ENCODE results near the gene FHOD3. TPM values are rescaled to one million over a fixed set of nuclear protein-coding genes. Genes with fewer than 3 reads are reported as not detected.

The FHOD3 gene
- total and polyA plus RNA-seq, 2 of the 4 experiments (the other 2 are of a cell fraction), result 14.6 to 16.0 TPM

- Histone ChIP-seq H4K20me1 (ENCODE audit: insufficient read depth, low read length) (0 out of 2 replicates have a peak, but pooled peaks cover 6% of the 10 kb centered on the region), H3K79me1 (ENCODE audit: low read depth in 1 of 2, low read length in 2 of 2) (no peaks in the 10 kb centered on the region; a peak in 1 of 4 replicates), H2BK5ac (ENCODE audit: low read depth, low read length, poor library complexity, severe bottlenecking) (no peak overlapping the region), H2BK20ac (ENCODE audit: low read depth, low read length) (no peak overlapping the region), H4K91ac (ENCODE audit: insufficient read depth, low read depth, low read length) (no peak overlapping the region), H3K36me3 (ENCODE audit: control insufficient read depth, insufficient read depth, low read length) (no peaks in the 10 kb centered on the region), H3K23ac (ENCODE audit: low read depth, low read length) (no peak overlapping the region), H4K8ac (ENCODE audit: low read depth in 2 of 2, low read length in 2 of 2) (no peak overlapping the region), H3K14ac (replicated peaks; ENCODE audit: low read depth, low read length) (no peak overlapping the region), H2AK5ac (ENCODE audit: low read depth, low read length) (no peak overlapping the region), H3K4me2 (ENCODE audit: low read depth, low read length) (peak overlapping the region; percentile 67), H3K9me1 (ENCODE audit: insufficient read depth, low read length) (no peaks in the 10 kb centered on the region; the same call in 1 of the 2 replicates), H4K5ac (ENCODE audit: low read depth, low read length) (no peak overlapping the region), H2BK15ac (ENCODE audit: low read depth, low read length) (no peak overlapping the region), H3K4me3 (ENCODE audit: insufficient read depth, low read depth, low read length) (no peak overlapping the region), H3K4ac (ENCODE audit: low read depth, low read length) (no peak overlapping the region), H3K9ac (ENCODE audit: low read depth, low read length) (no peak overlapping the region), H2AFZ (replicated peaks; ENCODE audit: low read length, poor library complexity) (peak overlapping the region; percentile 48), H2AK9ac (replicated peaks; ENCODE audit: low read depth, low read length, poor library complexity) (no peak overlapping the region), H2BK120ac (ENCODE audit: low read depth, low read length) (no peak overlapping the region), H3K27me3 (ENCODE audit: control insufficient read depth, insufficient read depth, low read length) (no peaks in the 10 kb centered on the region), H3K56ac (ENCODE audit: extremely low read depth, insufficient read depth, low read length) (no peak overlapping the region), H3K4me1 (ENCODE audit: control insufficient read depth, insufficient read depth, low read length) (peaks cover 2% of the 10 kb centered on the region), H3K27ac (ENCODE audit: insufficient read depth, low read length) (no peak overlapping the region), H3K9me3 (ENCODE audit: control insufficient read depth, insufficient read depth, low read length) (no peaks in the 10 kb centered on the region), H3K18ac (ENCODE audit: low read depth, low read length) (no peak overlapping the region)
- TF ChIP-seq CHD1 (IDR thresholded peaks at IDR 0.05; ENCODE audit: low read depth, low read length), result no peak
- no peak for TF ChIP-seq RCOR1 (IDR thresholded peaks at IDR 0.05; ENCODE audit: insufficient replicate concordance, low read length)
- TF ChIP-seq BHLHE40 (IDR thresholded peaks at IDR 0.05; ENCODE audit: low read depth, low read length), result 0 out of 2 replicates have a peak, but pooled peaks have one; percentile 16
- POLR2A ChIA-PET (ENCODE audit: unreplicated experiment), result no interaction called here
- no TSS peak for BruUV-seq (replicated peaks)
- peak; percentile 51 for DNase-seq
- in situ Hi-C loops (cut with MboI; ENCODE audit: low sequenced_read_pairs) (no loop called here), dilution Hi-C loops (cut with HindIII; ENCODE audit: low sequenced_read_pairs, unreplicated experiment) (no loop called here), intact Hi-C loops (cut with micrococcal nuclease) (no loop called here)
- WGBS, 2 experiments (ENCODE audit: extremely low coverage in 2 of 2, insufficient read length in 1 of 2), result 52% methylated on average over 5 of the region's 15 CpGs; no CpG with 5 or more reads in 1 of the 2 experiments
- CTCF ChIA-PET, result interaction anchor here (1.0 kb wide), 1 partner anchor 68 kb away, joined by 4 read pairs; no protein-coding TSS in a partner anchor
- ATAC-seq (ENCODE audit: low read depth), result peak; percentile 91
Measured at GRCh38 chr18:36493349-36494159, 196.0 kb downstream of the FHOD3 start.

Measured in IMR-90 (cell line).